BJ (cell line): ENCODE results near the gene MTHFSD. TPM values are rescaled to one million over a fixed set of nuclear protein-coding genes. Genes with fewer than 3 reads are reported as not detected.

Source experiments
- CTCF ChIA-PET: fragments of 350-600 bp; formaldehyde crosslinking; extraction: SDS; loops from one replicate; lab custom pipeline; 2021; ENCODE audit warnings: antibody characterized with exemption, inconsistent platforms; lab: Yijun Ruan, JAX
- POLR2A ChIA-PET: fragments of 300-600 bp; sonication (Branson Sonifier 250); formaldehyde crosslinking; extraction: SDS; loops from one replicate; lab custom pipeline; 2021; ENCODE audit warnings: antibody characterized with exemption; lab: Charles Lee
- DNase-seq: peaks from one replicate; pipeline ENCODE4 v3.0.0-alpha.2; 2011; ENCODE audit warnings: low read depth
- H3K27me3 ChIP-seq: 2 replicates; pipeline ENCODE4 v1.6.0; 2011; ENCODE audit warnings: low read length; ENCODE audit not compliant: control insufficient read depth, insufficient read depth
- H3K36me3 ChIP-seq: 2 replicates; pipeline ENCODE4 v1.5.1; 2011; ENCODE audit warnings: low read length; ENCODE audit not compliant: control insufficient read depth, insufficient read depth
- H3K4me3 ChIP-seq: 2 replicates; pipeline ENCODE4 v1.5.1; 2011; ENCODE audit warnings: low read depth, mild to moderate bottlenecking, control low read depth, low read length
- CTCF ChIP-seq: IDR thresholded peaks from 2 replicates; pipeline ENCODE4 v1.5.1; 2011; ENCODE audit warnings: low read depth, mild to moderate bottlenecking, control low read depth, inconsistent platforms, low read length, moderate library complexity; ENCODE audit not compliant: insufficient read depth
- polyA plus RNA-seq: library from polyadenylated mRNA; depleted of rRNA; stranded (reverse); fragments of >200 nt; gene quantifications from 2 replicates; pipeline ENCODE4 v1.2.3, GENCODE V29; 2011

The MTHFSD gene
- polyA plus RNA-seq, 1 experiment: 17.2 TPM

- POLR2A ChIA-PET: no interaction called here
- H3K36me3 ChIP-seq: no peaks in the 10 kb centered on the region; the same call in 1 of the 2 replicates
- peaks cover 32% of the 10 kb centered on the region for H3K27me3 ChIP-seq
- no peak overlapping the region for H3K4me3 ChIP-seq
- DNase-seq: no peak
- CTCF ChIA-PET: interaction anchor here (1.3 kb wide), 1 partner anchor 163 kb away, joined by 4 read pairs; no protein-coding TSS in a partner anchor
- no peak for TF ChIP-seq CTCF
Measured at GRCh38 chr16:86502856-86503748, 51.9 kb downstream of the MTHFSD start.

GRCh38 chr16:86501989-86502855, 52.8 kb downstream of the MTHFSD start:
- Histone ChIP-seq H3K27me3 (peaks cover 34% of the 10 kb centered on the region), H3K4me3 (no peak overlapping the region), H3K36me3 (no peaks in the 10 kb centered on the region; the same call in 1 of the 2 replicates)
- no peak for DNase-seq
- CTCF ChIA-PET: interaction anchor here (1.3 kb wide), 1 partner anchor 9 kb away, joined by 3 read pairs; no protein-coding TSS in a partner anchor
- POLR2A ChIA-PET: no interaction called here
- TF ChIP-seq CTCF: no peak

GRCh38 chr16:86500708-86501510, 54.1 kb downstream of the MTHFSD start:
- TF ChIP-seq CTCF: no peak
- POLR2A ChIA-PET: no interaction called here
- Histone ChIP-seq H3K36me3 (no peaks in the 10 kb centered on the region; the same call in 1 of the 2 replicates), H3K4me3 (no peak overlapping the region), H3K27me3 (peaks cover 39% of the 10 kb centered on the region)
- DNase-seq: no peak
- CTCF ChIA-PET: interaction anchor here (1.3 to 1.9 kb wide), 2 partner anchors 8 to 24 kb away, joined by 3 to 6 read pairs; no protein-coding TSS in a partner anchor

- TF ChIP-seq CTCF: no peak
- H3K36me3 ChIP-seq: no peaks in the 10 kb centered on the region; the same call in 1 of the 2 replicates
- POLR2A ChIA-PET: no interaction called here
- peaks cover 37% of the 10 kb centered on the region for H3K27me3 ChIP-seq
- no peak overlapping the region for H3K4me3 ChIP-seq
- no peak for DNase-seq
- CTCF ChIA-PET: interaction anchor here (1.9 kb wide), 1 partner anchor 23 kb away, joined by 6 read pairs; no protein-coding TSS in a partner anchor
Measured at GRCh38 chr16:86499889-86500707, 54.9 kb downstream of the MTHFSD start.
